ENCODE results near the gene DRP2.
"Not testable (repeated sequence)": the region's sequence is repeated elsewhere in the genome, so short reads cannot be mapped to it uniquely, and the experiment has no call there.

Gene DRP2, protein sequence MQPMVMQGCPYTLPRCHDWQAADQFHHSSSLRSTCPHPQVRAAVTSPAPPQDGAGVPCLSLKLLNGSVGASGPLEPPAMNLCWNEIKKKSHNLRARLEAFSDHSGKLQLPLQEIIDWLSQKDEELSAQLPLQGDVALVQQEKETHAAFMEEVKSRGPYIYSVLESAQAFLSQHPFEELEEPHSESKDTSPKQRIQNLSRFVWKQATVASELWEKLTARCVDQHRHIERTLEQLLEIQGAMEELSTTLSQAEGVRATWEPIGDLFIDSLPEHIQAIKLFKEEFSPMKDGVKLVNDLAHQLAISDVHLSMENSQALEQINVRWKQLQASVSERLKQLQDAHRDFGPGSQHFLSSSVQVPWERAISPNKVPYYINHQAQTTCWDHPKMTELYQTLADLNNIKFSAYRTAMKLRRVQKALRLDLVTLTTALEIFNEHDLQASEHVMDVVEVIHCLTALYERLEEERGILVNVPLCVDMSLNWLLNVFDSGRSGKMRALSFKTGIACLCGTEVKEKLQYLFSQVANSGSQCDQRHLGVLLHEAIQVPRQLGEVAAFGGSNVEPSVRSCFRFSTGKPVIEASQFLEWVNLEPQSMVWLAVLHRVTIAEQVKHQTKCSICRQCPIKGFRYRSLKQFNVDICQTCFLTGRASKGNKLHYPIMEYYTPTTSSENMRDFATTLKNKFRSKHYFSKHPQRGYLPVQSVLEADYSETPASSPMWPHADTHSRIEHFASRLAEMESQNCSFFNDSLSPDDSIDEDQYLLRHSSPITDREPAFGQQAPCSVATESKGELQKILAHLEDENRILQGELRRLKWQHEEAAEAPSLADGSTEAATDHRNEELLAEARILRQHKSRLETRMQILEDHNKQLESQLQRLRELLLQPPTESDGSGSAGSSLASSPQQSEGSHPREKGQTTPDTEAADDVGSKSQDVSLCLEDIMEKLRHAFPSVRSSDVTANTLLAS

DNA sequence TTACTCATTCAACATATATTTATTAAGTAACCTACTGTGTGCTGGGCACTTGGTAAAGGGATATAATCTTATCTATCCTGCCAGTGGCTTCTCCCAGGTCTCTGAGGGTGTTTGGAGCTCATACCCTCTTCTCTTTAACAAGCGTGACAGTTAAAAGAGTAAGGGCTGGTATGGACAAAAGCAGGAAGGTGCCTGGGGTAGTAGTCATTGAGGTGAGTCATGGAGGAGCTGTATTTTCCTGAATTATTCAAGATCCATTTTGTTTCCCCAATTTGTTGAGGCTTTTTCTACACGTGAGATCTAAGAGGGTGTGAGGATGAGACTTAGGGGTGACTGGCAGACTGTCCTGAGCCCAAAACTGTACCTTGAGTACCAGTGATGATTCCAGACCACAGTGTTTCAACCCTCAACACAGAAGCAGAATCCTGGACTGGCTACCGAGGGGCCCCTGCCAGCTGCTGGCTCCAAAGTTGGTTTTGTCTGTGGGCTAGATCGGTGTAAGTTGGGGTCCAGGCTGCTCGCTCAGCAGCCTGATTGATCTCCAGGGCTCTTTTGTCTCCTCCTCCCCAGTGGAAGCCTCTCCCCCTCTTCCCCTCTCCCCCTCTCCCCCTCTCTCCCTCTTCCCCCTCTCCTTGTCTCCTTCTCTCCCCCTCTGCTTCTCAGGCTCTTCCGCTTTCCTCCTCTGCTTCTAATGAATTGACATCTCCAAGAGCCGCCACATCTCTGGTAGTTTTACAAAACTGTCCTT lies at the start of gene DRP2:
TSS of gene DRP2 (plus strand) at position 671 of the 748 bp plus-strand sequence. CDS start 11,862 bp downstream, outside the sequence.
- no peak for DNase-seq

DNA sequence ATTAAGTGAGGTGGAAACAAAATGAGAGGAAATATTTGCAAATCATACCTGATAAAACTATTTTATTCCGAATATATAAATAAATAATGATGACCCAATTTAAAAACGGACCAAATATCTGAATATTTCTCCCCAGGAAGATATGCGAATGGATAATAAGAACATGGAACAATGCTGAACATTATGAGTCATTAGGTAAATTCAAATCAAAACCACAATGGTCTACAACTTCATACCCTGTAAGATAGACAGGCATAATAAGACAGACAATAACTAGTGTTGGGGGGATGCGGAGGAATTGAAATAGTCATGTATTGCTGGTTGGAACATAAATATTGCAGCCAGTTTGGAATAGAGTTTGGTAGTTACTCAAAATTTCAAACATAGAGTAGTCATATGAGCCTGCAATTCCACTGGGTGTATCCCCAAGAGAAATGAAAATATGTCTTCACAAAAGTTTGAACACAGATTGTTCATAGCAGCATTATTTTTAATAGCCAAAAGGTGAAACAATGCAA lies 47.6 kb upstream of the DRP2 start:
- DNase-seq, result no peak

DNA sequence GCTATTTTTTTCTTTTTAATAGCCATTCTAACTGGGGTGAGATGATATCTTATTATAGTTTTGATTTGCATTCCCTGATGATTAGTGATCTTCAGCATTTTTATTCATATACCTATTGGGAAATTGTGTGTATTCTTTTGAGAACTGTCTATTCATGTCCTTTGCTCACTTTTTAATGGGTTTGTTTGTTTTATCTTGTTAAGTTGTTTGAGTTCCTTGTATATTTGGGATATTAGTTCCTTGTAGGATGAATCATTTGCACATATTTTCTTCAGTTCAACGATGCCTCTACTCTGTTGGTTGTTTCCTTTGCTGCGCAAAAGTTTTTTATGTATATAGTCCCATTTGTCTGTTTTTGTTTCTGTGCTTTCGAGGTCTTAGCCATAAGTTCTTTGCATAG lies 43.1 kb upstream of the DRP2 start:
- DNase-seq, result no peak

DNA sequence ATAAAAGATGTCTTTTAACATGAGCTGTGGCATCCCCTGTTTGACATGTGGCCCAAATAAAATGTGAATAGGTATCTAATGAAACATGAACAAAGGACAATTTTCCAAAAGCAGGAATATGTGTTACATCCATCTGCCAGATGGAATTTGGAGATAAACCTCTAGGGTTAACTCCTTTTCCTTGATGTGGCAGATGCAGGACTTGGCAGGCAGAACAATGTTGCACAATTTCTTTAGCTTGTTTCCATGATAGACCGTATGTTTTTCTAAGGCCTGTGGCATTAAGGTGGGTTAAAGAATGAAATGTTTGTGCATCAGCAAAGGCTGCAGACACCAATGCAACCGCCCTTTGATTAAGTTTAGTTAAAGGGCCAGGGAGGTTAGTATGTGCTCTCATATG lies 34.7 kb upstream of the DRP2 start:
- DNase-seq, result not testable (repeated sequence)

DNA sequence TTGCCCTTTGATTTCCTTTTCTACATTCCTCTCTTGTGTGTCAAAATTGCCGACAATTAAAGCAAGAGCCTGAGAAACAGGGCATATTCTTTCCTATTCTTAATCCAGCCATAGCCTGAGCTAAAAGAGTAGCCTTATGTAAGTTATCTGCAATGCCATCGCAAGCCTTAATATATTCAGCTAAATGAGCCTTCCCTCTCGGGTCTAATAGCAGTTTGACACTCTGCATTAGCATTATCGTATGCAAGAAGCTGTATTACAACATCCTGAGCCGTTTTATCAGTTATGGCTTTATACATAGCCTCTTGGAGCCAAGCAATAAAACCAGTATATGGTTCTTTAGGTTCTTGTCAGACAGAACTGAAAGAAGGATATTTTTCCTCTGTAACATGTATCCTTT lies 31.6 kb upstream of the DRP2 start:
- DNase-seq, result not testable (repeated sequence)

DNA sequence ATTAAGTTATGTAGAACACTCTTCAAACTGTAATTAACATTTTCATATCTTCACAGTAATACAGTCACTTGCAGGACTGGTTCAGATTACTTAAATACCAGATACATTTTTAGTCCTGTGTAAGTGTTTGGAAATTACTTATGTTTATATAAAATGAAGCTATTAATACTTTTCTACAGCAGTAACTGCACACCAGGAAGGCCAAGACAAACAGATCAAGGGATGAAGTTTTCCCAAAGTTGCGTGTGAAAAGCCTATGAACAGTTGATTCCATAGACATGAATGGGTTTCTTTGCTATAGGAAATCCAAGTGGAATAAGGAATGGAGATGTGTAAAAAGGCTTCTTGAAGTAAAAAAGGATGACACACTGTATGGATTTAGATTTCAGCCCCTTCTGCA lies 28.9 kb upstream of the DRP2 start:
- DNase-seq, result no peak

DNA sequence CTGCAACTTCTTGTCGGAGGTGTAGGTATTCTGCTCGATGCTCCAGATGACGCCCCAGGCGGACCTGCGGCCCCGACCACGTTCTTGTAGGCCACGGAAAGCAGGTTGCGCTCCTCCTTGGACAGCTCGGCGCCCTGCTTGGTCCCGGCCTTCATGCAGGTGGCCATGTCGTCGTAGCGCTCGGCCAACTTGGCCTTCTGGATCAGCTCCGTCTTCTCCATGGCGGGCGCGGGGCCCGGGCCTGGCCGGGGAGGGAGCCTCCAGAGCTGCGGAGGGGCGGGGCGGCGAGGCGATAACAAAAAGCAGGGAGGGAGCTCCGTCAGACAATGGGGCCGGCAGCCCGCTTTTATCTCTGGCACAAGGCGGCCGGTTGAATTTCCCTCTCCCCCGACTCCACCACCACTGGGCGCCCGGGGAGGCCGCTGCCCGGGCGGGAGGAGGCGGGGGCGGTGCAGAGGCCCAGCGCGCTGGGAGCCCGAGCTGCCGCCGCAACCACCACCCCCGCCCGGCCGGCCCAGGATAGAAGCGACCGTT lies 28.3 kb upstream of the DRP2 start:
- DNase-seq, result no peak

DNA sequence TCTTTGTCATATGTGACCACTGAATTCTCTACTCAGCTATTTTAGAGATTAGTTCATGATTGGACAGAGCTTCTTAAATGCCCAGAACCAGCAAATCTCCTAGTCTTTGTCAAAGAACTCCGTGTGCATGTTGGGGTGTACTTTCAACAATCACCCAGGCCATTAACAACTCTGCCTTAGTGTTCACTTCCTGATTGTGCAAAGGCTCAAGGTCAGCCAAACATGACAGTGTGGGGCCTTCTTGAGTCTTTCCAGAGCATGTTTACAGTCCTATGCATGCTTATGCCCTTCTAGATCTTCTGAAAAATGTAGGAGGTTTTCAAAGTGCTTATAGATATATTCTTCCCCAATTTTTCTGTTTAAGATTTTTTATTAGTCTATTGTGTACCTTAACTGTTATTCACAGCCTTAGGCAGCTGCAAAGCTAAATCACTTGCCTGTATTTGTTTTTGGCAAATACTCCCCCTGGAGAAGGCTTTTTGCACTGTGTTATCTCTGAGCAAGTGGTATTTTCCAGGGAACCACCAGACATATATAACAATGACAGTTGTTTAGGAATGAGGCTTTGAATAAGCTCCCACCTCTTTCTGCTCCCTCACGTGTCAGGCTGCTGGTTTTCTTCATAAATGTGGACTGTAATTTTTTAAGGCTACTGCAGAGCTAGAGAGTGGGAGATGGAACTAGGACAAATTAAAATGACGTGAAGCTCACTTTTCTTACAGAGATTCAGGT lies 24.0 kb upstream of the DRP2 start:
- no peak for DNase-seq

DNA sequence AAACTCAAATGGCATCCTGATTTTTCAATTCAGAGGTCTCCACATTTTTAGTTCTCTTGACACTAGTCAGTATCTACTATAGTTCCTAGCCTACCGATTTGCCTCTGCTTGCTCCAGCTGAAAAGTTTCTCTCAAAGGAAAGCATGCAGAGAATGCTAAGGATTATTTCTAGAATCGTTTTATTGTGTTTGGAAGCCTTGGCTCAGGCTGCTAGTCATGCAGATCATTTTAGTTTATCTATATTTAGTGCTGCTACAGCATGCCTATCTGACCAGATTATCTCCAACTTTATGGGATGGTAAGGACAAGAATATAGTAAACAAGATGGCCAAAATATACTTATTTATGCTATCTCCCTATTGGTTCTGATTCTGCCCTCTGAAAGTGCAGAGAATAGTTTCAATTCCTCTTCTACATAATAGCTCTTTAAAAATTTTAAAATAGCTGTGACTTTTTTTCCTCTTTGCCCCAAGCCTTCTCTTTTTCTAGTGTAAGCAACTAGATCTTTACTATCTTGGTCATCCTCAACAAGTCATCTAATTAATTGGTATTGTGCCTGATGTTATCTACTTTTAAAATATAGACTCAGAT lies 15.7 kb upstream of the DRP2 start:
- no peak for DNase-seq

DNA sequence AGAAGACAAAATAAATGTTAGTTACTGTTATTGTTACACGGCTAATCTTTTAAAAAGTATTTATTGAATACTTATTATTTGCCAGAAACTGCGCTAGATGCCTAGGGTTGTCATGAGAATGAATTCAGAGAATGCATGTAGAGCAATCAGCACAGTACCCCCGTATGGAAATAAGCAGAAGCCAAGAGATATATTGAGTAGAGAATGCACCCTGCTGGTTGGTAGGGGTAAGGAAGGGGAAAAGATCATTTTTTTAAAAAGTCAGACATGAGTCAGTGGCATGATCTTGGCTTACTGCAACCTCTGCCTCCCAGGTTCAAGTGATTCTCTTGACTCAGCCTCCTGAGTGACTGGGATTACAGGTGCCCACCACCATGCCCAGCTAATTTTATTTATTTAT lies 13.1 kb upstream of the DRP2 start:
- no peak for DNase-seq

DNA sequence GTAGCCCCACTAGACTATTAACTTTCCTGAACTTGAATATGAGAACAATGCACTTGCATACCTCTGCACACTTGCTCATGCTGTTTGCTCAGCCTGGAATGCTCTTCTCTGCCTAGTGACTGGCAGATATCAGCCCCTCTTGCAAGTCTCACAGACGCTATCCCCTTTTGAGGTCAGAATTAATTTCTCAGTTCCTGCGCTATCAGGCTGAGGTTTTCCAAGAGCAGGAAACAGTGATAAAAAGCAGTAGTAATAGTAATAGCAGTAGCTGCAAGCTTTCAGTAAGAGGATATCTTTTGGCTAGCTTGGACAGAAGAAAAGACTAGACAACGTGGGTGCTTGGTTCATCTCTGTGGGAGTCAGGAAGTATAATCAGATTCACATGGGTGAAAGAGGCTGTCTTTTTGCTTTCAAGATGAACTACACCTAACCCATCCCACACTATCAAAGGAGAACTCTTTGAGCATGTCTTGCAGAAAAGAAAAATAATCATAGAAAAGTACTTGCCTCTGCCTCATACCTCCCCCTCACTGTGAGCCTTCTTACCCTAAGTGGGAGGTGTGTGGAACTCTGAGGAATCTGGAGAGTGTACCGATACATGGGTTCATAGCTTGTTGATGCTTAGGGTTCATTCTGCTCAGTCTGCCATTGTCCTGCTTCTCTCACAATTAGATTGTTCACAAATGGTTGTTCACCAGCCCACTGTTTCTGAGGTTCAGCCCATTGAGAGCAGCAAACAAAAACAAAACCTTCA lies 11.3 kb upstream of the DRP2 start:
- DNase-seq, result no peak

DNA sequence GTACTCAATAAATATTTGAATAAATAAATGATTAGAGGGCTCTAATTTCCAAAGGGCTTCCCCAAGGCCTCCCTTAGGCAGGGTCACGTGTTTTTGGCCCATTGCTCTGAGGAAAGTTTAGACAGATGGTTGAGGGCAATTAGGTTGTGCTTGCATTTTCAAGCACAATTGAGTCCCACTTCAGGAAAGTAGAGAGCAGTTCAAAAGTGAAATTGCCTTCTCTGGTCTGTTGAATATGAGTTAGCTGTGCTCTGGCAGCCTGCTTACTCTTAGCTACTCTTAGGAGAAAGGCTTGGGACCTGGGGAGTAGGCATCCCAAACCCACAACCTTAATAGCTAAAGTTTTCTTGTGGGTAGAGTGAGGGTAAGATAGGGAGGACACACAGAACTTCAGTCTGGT lies 9.0 kb upstream of the DRP2 start:
- DNase-seq, result no peak

DNA sequence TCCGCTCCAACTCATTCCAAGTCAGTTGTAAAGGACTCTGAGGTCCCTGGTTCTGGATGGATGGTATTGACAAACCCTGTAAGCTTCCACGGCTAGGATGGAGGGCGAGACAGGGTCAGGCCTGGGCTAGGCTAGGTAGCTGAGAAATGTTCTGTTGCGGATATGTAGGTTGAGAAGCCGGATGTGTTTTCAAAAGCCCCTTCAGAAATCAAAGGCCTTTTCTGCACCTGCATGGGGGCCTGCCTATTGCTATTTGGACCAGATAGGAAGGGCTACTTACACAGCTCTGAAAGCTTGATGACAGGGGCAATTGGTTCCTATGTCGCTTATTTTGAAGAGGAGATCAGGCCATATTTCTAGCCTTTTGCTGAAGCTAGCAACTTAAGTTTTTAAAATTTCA lies 1.9 kb upstream of the DRP2 start:
- DNase-seq, result no peak

DNA sequence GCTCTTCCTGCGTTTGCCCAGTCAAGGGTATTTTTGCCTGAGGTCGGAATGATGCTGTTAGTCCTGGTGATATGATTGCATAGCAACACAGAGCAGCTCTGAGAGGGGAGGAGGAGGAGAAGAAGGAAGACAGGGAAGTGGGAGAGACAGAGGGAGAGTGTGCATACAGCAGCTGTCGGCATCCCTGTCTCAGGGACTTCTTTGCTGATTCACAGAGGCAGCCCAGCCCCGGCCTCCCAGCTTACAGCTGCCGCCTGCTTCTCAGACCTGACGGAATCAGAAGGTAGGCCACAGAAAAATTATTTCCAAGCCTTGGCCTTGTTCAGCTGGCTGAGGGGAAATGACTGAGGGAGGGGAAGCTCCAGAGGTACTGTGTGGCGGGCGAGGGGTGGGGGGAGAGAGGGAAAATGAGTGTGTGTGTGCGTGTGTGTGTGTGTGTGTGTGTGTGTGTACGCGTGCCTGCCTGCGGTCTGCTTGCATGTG lies 319 bp downstream of the DRP2 start:
- DNase-seq, result no peak

DNA sequence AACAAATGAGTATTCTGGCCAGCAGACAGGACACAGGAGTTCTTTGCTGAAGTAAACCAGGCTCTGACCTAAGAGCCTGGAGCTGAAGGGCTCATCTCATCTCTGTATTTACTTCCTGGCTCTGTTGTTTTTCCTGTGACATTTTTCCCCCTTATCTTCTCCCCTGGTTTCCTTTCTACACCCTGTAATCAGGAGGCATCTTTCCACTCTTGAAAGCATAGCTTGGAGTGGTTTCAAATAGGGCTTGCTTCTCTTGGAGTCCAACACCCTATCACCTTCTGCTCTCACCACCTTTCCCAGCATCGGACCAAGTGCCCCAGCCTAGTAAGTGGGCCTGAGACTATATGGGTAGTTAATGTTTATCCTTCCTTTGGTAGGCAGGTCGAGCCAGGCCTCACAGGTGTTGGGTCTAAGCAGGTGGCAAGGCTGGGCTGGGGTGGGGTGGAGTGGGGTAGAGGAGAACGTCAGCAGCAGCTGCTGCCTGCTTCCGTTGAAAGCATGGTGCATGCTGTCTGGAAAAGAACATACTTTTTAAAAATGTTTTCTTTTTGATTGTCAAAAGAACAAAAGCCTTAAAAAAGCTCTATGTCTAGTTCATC lies 1.2 kb downstream of the DRP2 start:
- DNase-seq, result no peak

DNA sequence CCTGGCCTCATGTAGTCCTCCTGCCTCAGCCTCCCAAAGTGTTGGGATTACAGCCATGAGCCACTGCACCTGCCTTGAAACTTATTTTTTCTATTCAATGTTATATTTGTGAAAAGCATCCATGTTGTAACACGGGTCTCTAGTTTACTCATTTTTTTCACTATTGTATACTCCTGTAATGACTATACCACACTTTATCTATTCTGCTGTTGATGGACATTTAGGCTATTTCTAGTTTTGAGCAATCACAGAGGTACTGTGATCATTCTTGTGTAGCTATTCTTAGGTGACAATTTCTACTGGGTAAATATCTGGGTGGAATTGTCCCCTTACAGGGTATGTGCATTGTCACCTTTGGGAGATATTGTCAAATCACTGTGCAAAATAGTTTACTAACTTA lies 3.6 kb downstream of the DRP2 start:
- no peak for DNase-seq

DNA sequence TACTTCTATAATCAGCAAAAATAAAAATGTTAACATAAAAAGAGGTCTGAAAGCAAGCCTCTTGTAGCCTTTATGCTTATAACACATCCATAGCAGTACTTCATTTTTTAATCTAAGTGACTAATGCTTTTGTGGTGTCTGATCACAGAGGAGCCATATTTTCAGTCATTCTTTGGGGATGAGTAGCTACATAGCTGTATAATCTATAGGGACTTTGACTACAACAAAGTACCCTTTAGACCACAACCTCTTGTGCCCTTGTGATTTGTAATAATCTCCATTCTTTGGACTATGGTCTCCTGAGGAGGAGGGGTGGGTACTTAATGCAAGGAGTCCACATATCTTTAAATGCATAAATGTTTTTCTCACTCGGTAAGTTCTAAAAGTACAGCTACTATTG lies 9.6 kb downstream of the DRP2 start:
- DNase-seq, result no peak

DNA sequence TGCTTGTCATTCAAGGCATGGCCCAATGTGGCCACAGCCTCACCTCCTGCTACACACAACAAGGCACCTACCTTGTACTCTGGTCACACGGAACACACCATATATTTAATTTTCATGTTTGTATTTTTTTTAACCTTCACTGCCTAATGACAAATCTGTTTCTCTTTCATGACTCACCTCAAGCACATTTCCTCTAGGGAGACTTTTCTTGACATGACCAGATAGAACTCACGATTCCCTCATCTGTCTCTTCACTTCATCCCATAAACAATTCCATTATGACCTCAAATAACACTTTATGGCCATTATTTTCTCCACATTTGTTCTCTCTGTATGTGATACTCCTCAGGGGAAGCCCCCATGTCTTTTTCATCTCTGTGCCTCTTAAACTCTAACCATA lies 11.1 kb downstream of the DRP2 start:
- DNase-seq, result no peak

DNA sequence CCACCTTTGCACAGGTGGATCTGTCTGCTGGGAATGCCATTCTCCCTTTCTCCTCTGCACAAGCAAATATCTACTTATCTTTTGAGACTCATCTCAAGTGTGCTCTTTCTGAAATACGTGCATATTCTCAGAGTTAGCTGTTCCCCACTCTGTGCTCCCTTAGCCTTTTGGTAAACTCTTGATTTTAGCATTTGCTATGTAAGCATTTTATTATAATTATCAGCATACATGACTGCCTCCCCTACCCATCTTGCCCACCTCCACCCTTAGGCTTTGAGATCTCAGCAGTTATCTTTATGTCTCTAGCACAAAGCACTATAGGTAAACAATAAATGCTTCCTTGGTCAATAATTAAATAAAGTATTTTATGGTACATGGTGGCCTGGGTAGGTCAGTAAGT lies 11.5 kb downstream of the DRP2 start:
- no peak for DNase-seq

DNA sequence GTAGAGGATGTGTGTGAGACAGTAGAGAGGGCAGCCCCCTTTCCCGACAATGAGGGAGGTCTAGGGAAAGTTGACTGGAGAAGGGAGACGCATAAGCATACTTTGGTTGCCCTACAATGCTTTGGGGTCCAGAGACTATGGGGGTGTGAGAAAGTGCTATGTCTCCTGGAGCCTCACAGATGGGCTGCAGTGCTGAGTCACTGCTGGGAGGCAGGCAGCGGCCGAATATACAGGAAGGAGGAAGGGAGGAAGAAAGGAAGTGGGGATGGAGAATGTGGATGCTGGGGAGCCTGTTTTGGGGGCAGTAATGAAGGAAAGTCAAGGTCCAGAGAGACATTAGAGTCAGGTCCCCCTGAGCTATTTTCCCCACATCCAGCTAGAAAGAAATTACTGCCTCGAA lies 12.7 kb downstream of the DRP2 start:
- DNase-seq, result no peak
